ENCODE data around the gene ZNF391.

DNA sequence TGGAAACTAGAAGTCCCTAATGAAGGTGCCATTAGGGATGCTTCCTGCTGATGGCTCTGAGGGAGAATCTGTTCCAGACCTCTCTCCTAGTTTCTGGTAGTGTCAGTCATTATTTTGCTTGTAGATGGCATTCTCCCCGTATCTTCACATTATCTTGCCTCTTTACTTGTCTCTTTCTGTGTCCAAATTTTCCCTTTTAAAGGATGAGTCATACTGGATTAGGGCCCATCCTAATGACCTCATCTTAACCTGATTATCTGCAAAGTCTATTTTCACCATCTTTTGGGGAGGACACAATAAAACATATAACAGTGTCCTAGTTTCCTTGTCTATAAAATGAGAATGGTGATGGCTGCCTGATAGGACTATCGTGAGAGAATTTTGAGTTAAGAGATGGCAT lies 27.3 kb downstream of the ZNF391 start:
- TF ChIP-seq, protein P1, sequence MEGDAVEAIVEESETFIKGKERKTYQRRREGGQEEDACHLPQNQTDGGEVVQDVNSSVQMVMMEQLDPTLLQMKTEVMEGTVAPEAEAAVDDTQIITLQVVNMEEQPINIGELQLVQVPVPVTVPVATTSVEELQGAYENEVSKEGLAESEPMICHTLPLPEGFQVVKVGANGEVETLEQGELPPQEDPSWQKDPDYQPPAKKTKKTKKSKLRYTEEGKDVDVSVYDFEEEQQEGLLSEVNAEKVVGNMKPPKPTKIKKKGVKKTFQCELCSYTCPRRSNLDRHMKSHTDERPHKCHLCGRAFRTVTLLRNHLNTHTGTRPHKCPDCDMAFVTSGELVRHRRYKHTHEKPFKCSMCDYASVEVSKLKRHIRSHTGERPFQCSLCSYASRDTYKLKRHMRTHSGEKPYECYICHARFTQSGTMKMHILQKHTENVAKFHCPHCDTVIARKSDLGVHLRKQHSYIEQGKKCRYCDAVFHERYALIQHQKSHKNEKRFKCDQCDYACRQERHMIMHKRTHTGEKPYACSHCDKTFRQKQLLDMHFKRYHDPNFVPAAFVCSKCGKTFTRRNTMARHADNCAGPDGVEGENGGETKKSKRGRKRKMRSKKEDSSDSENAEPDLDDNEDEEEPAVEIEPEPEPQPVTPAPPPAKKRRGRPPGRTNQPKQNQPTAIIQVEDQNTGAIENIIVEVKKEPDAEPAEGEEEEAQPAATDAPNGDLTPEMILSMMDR (IDR thresholded peaks at IDR 0.05 in 8 of 11, conservative IDR thresholded peaks at IDR 0.05 in 3 of 11) = no peak
- TF ChIP-seq POLR2A (IDR thresholded peaks at IDR 0.05) = no peak
- TF ChIP-seq POLR2AphosphoS5 (IDR thresholded peaks at IDR 0.05) = no peak
